Panc1 (cell line): Measurements from ENCODE around the gene KIF3A. TPM values are rescaled to one million over a fixed set of nuclear protein-coding genes. Genes with fewer than 3 reads are reported as not detected.

Experiments
- ATAC-seq: fragments of 200-7000 bp; cut with Tn5 transposase; 2 replicates; pipeline ENCODE4 v1.9.1; 2020; ENCODE audit warnings: mild to moderate bottlenecking, moderate library complexity
- BruUV-seq: library from RNA; stranded (reverse); fragments of 400-500 nt; replicated peaks from 2 replicates; lab custom pipeline; 2021; lab: Mats Ljungman, UMichigan
- CTCF ChIA-PET: fragments of 300-600 bp; sonication (Branson Sonifier 250); formaldehyde crosslinking; loops from one replicate; lab custom pipeline; 2022; ENCODE audit warnings: antibody characterized with exemption; lab: Charles Lee
- POLR2A ChIA-PET: fragments of 300-600 bp; sonication (Branson Sonifier 250); formaldehyde crosslinking; loops from one replicate; lab custom pipeline; 2022; ENCODE audit warnings: antibody characterized with exemption; lab: Charles Lee
- DNase-seq: peaks from one replicate; pipeline ENCODE4 v3.0.0-alpha.2; 2010; ENCODE audit warnings: low read depth, low spot score
- H3K27ac ChIP-seq: 2 replicates; pipeline ENCODE4 v1.5.1; 2011; ENCODE audit warnings: mild to moderate bottlenecking, low read length, inconsistent platforms
- H3K27me3 ChIP-seq: fragments of 200-500 bp; sonication (Bioruptor generic); 2 replicates; pipeline ENCODE4 v1.6.0; 2014; ENCODE audit warnings: low read length, inconsistent platforms; ENCODE audit not compliant: control insufficient read depth, insufficient read depth
- H3K36me3 ChIP-seq: fragments of 200-500 bp; sonication (Bioruptor generic); 2 replicates; pipeline ENCODE4 v1.5.1; 2014; ENCODE audit warnings: inconsistent platforms, mild to moderate bottlenecking, low read length, moderate library complexity; ENCODE audit not compliant: control insufficient read depth, insufficient read depth
- H3K4me1 ChIP-seq: 2 replicates; pipeline ENCODE4 v1.5.1; 2011; ENCODE audit warnings: inconsistent platforms, mild to moderate bottlenecking, low read length, moderate library complexity; ENCODE audit not compliant: control insufficient read depth, insufficient read depth
- H3K4me3 ChIP-seq, 2 experiments: 2 replicates each; pipeline ENCODE4 v1.5.1; 2011 to 2012; ENCODE audit warnings: low read depth in 2 of 2, low read length in 2 of 2, mild to moderate bottlenecking in 2 of 2, inconsistent platforms in 1 of 2, moderate library complexity in 1 of 2
- H3K9me3 ChIP-seq: fragments of 200-500 bp; sonication (Bioruptor generic); 2 replicates; pipeline ENCODE4 v1.5.1; 2014; ENCODE audit warnings: low read depth, mild to moderate bottlenecking, inconsistent platforms, low read length, moderate library complexity; ENCODE audit not compliant: control insufficient read depth, insufficient read depth
- CTCF ChIP-seq: fragments of 450-650 bp; IDR thresholded peaks from 2 replicates; pipeline ENCODE4 v1.5.1; 2017; ENCODE audit warnings: mild to moderate bottlenecking
- POLR2AphosphoS5 ChIP-seq: IDR thresholded peaks from 2 replicates; pipeline ENCODE4 v1.6.1; 2012; ENCODE audit warnings: mild to moderate bottlenecking, low read depth, low read length, moderate library complexity
- REST ChIP-seq, 2 experiments: IDR thresholded peaks; 2 replicates each; pipeline ENCODE4 v1.6.1; 2011 to 2012; ENCODE audit warnings: low read depth in 2 of 2, control low read depth in 1 of 2, low read length in 1 of 2, mild to moderate bottlenecking in 1 of 2, moderate library complexity in 1 of 2; ENCODE audit not compliant: insufficient read depth in 1 of 2
- SIN3A ChIP-seq: IDR thresholded peaks from 2 replicates; pipeline ENCODE4 v1.6.1; 2012; ENCODE audit warnings: low read depth, mild to moderate bottlenecking, low read length, moderate library complexity, borderline replicate concordance; ENCODE audit not compliant: insufficient read depth
- TCF7L2 ChIP-seq: IDR thresholded peaks from 2 replicates; pipeline ENCODE4 v1.6.1; 2011; ENCODE audit warnings: mild to moderate bottlenecking, low read depth, low read length, inconsistent platforms
- in situ Hi-C: cut with HindIII; loops from 2 replicates; pipeline ENCODE4 v1.10.0; 2016; ENCODE audit warnings: low sequenced_read_pairs, low pct_unique_long_range_greater_than_20kb
- intact Hi-C: fragments of 100-400 bp; cut with micrococcal nuclease; formaldehyde crosslinking; loops from one replicate; pipeline ENCODE4 v1.10.0; 2022; ENCODE audit not compliant: unreplicated experiment
- total RNA-seq: library from RNA; stranded (reverse); gene quantifications from one replicate; pipeline ENCODE4 v1.2.1, GENCODE V29; 2021; ENCODE audit not compliant: unreplicated experiment

The KIF3A gene
- total RNA-seq, 1 experiment from 2014 or later = 17.1 TPM

GRCh38 chr5:132689513-132689912 is 47.8 kb downstream of the KIF3A start:
- ATAC-seq = no peak
- POLR2A ChIA-PET = no interaction called here
- in situ Hi-C loops (no loop called here), intact Hi-C loops (no loop called here)
- H3K27me3 ChIP-seq = no peaks in the 10 kb centered on the region
- no peak overlapping the region for H3K4me3 ChIP-seq
- BruUV-seq = no TSS peak
- no peaks in the 10 kb centered on the region for H3K4me1 ChIP-seq
- CTCF ChIA-PET = interaction anchor here (0.5 kb wide), 1 partner anchor 321 kb away, joined by 4 read pairs; no protein-coding TSS in a partner anchor
- H3K27ac ChIP-seq = no peak overlapping the region
- H3K36me3 ChIP-seq = no peaks in the 10 kb centered on the region
- no peak for DNase-seq
- TF ChIP-seq POLR2AphosphoS5 (no peak), SIN3A (no peak), REST (IDR thresholded peaks at IDR 0.05; ENCODE audit: insufficient read depth in 1 of 2, low read depth in 2 of 2, low read length in 1 of 2) (no peak), CTCF (no peak), TCF7L2 (no peak)
- H3K9me3 ChIP-seq = no peaks in the 10 kb centered on the region

- H3K27me3 ChIP-seq = no peaks in the 10 kb centered on the region
- H3K36me3 ChIP-seq = no peaks in the 10 kb centered on the region
- ChIA-PET CTCF (no interaction called here), POLR2A (no interaction called here)
- no peaks in the 10 kb centered on the region for H3K4me1 ChIP-seq
- no peak overlapping the region for H3K27ac ChIP-seq
- no peak for ATAC-seq
- no peak overlapping the region for H3K4me3 ChIP-seq
- BruUV-seq = no TSS peak
- TF ChIP-seq REST (IDR thresholded peaks at IDR 0.05; ENCODE audit: insufficient read depth in 1 of 2, low read depth in 2 of 2, low read length in 1 of 2) (no peak), CTCF (no peak), SIN3A (no peak)
- no peak for DNase-seq
- no peaks in the 10 kb centered on the region for H3K9me3 ChIP-seq
- intact Hi-C loops = no loop called here
- in situ Hi-C loops = no loop called here
Measured at GRCh38 chr5:132688536-132689339, 48.6 kb downstream of the KIF3A start.
